ENCODE data around the gene LEP.

LEP gene

DNA sequence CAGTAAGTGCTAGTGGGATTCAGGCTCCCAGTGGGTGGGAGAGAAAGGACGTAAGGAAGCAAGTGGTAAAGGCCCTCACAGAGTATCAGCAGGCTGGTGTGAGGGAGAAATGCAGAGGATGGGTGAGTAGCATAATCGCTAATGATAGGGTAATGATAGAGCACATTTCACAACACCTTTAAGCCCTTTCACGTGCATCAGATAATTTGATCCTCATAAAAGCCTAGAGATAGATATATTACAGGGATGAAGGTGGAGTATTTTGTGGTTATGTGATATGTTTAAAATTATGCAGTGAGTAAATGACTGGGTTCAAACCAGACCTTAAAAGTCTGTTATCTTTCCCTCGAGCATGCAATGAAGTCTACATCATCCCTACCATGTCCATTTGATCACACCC is 10.3 kb downstream of the LEP start:
- DNase-seq = no peak

DNA sequence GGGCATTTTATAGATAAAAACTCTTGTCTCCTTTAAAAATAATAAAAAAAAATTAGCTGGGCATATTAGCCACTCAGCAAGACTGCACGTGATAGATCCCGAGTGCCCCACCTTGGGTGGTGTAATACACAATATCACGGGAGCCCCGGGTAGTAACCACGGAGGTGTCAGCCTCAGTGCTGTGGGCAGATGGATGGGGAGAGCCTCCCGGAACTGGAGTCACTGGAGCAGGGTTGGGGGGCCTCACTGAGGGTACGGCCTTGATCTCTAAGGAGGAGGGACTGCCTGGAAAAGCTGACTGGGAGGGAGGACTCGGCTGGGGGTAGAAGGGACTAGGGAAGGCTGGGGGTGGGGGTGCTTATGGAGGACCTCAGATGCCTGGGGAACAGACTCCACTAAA is 12.6 kb downstream of the LEP start:
- no peak for DNase-seq

DNA sequence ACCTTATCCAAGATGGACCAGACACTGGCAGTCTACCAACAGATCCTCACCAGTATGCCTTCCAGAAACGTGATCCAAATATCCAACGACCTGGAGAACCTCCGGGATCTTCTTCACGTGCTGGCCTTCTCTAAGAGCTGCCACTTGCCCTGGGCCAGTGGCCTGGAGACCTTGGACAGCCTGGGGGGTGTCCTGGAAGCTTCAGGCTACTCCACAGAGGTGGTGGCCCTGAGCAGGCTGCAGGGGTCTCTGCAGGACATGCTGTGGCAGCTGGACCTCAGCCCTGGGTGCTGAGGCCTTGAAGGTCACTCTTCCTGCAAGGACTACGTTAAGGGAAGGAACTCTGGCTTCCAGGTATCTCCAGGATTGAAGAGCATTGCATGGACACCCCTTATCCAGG is 13.4 kb downstream of the LEP start:
- DNase-seq = no peak

DNA sequence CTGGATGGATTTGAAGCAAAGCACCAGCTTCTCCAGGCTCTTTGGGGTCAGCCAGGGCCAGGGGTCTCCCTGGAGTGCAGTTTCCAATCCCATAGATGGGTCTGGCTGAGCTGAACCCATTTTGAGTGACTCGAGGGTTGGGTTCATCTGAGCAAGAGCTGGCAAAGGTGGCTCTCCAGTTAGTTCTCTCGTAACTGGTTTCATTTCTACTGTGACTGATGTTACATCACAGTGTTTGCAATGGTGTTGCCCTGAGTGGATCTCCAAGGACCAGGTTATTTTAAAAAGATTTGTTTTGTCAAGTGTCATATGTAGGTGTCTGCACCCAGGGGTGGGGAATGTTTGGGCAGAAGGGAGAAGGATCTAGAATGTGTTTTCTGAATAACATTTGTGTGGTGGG is 14.2 kb downstream of the LEP start:
- DNase-seq = no peak

DNA sequence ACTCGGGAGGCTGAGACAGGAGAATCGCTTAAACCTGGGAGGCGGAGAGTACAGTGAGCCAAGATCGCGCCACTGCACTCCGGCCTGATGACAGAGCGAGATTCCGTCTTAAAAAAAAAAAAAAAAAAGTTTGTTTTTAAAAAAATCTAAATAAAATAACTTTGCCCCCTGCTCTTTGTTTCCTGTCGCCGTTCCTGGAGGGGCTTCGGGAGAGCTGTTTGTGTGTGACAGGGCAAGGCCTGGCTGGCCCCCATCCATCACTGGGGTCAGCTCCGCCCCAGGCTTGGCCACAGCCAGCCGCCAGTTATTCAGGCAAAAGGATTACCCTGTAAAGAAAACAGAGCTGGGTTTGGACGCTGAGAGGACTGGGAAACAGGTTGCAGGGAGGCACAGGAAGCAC is 16.4 kb downstream of the LEP start:
- no peak for DNase-seq

DNA sequence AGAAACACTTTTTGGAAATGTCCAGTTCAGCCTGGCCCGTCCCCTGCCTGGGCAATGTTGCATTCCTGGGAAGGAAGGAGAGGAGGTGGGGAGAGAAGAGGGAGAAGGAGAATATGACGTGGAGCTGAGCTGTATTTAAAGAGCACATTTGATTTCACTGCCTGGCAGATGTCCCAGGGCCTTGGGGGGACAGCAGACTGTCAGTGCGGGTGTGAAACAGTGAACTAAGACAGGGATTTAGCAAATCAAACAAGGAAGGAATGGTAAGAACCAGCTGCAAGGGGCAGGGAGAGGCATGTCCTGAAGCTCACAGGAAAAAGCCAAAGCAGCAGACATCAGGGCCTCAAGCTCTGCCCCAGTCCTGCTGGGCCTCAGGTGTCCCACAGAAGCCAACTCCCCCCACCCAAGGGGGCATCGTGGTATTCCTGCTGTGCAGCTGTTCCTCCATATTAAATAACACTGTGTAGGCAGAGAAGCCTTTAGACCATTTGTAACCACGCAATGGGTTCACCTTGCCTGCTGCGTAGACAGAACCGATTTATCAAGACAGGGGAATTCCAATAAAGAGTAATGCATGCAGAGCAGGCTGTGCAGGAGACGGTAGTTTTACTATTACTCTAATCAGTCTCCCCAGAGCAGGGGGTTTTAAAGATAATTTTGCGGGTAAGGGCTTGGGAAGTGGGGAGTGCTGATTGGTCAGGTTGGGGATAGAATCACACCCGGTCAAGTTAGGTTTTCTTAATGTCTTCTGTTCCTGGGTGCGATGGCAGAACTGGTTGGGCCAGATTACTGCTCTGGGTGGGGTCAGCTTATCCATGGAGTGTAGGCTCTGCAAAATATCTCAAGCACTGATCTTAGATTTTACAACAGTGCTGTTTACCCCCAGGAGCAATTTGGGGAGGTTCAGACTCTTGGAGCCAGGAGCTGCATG is 18.3 kb downstream of the LEP start:
- no peak for DNase-seq

DNA sequence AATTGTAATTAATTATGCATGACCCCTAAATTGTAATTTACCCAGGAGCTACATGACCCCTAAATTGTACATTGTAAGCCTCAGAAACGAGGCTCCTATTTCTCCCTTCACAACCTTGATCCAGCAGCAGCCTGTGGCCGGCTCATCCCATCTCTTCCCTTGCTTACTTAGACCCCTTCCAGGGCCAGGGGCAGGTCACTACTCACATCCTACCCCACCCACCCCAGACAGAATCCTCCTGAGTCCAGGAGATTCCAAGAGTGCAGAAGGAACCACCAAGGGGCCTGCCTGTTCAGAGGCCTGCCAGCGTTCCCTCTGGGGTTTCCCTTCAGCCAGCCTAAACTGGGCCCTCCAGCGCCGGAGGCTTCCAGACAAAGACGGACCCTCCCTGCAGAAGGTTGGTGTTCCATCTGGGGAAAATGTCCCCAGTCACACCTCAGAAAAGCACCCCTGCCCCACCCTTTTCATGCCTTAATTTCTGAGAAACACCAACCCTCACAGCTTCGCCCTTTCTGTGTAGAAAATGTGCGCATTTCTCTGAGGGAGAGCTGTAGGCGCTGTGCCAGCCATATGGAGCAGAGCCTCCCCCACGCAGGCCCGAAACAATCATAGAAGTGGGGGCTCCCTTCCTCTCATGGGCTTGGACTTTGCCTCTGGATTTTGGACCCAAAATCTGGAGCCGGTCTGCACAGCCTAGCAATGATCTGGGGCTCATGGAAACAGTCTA is 19.2 kb downstream of the LEP start:
- DNase-seq = no peak

DNA sequence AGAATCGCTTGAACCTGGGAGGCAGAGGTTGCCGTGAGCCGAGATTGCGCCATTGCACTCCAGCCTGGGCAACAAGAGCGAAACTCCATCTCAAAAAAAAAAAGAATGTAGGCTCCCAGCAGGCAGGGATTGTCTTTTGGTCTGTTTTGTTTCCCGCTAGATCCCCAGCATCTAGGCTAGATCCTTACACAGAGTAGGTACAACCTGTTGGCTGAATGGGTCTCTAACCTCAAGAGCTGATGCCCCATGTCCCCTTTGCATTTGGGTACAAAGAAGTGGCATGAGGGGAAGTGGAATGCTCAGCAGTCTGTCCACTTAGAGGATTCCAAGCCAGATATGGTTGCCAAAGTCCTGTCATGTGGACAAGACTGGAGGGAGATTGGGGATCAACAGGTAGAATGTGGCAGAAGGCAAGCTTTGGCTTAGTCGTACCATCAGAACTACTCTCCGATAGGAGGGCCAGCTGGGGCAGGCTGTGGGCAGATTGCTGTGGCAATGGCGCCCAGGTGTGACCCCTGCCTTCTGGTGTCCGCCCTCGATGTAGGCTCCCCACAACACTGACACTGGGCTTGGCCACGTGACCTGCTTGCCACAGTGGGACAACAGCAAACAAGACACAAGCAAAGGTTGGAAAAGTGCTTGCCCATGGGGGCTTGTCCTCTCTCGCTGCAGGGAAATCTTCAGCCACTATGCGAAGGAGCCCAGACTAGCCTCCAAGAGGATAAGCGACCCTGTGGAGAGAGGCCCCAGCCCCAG is 21.4 kb downstream of the LEP start:
- DNase-seq = no peak

DNA sequence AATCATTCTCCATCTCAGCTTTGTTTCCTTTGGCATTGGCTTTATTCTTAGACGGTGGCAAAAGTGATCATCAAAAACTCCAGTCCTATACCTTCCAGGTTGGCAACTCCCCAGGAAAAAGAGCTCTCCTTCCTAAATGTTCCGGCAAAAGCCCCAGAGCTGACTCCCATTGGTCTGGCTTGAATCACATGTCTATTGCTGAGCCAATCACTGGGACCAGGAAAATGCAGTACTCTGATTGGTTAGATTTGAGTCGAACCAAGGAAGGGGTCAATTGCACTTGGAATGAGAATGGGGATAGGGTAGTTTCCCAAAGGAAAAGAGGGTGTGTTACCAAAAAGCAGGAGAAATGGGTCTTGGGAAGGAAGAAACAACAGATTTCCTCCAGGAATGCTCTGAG is 22.3 kb downstream of the LEP start:
- no peak for DNase-seq

DNA sequence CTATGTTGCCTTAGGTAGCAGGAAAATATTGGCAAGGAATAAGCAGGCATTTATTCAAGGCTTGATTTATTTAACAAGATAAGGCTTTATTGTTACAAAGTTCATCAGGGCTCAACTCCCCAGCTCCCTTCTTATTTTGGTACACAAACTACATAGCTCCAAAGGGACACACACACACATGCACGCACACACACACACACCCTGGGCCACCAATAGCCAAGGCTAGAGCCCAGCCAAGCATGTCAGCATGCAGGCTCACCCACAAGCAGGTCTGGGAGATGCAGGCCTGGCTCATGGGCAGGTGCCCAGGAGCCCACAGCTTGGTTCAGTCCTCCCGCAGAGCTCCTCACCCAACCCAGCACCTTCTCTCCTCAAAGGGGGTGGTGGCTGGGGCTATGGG is 23.4 kb downstream of the LEP start:
- DNase-seq = no peak

DNA sequence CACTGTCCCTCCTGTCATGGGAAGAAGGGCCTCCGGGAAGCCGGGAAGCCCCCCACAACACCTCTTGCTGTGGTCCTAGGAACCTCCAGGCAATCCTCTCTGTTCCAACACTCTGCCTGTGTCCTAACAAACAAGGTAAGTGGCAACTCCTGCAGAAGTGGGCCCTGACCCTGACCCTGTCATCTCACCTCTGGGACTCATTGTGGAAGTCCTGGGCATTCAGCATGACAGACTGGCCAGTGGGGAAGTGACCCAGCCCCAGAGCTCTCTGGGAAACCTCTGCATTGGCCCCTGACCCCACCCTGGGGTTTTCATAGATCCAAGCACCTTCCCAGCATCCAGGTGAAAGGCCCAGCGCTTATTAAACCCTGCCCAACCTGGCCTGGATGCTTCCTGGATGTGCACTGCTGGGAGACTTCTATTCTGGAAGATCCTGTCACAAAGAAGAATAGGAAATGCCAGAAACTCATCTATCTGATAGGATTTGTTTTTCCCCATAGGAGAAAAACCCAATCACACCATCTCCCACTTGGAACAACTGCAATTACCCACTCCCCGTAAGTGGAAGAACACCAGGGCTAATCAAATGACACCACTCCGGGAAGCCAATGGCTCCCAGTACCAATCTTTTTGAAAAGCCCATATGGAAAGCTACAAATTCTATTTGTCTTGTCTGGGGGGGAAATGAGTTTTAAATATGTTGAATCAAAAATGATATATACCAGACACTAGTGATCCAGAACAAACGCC is 24.3 kb downstream of the LEP start:
- no peak for DNase-seq

DNA sequence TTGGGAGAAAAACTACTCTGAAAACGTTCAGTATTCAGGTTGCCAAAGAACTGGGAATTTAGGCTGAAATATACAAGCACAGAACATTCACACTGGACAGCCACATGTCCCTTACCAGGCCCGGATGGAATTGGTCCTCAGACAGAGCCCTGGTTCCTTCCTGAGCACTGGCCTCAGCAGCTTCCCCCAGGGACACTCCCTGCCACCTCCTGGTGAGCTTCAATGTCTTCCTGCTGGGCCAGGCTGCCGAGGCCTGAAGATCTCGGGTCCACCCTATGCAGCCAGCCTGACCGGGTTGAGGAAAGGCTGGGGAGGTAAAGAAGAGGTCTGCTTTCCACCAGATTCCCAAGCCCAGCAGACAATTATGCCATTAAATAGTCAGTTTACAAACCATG is 24.8 kb downstream of the LEP start:
- DNase-seq = no peak

DNA sequence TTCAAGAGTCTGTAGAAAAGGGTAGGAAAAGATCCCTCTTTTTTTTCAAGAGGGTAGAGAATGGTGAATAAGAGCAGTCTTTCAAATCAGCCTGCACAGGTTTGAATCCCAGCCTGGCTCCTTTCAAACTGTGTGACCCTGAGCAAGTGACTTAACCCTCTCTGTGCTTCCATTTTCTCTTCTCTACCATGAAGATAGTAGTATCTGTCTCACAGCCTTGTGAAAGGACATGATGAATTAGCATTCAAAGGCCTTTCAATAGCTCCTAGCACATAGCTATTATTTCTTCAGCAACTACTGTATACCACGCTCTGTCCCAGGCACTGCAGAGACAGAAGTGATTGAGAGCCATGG is 25.4 kb downstream of the LEP start:
- DNase-seq = no peak

DNA sequence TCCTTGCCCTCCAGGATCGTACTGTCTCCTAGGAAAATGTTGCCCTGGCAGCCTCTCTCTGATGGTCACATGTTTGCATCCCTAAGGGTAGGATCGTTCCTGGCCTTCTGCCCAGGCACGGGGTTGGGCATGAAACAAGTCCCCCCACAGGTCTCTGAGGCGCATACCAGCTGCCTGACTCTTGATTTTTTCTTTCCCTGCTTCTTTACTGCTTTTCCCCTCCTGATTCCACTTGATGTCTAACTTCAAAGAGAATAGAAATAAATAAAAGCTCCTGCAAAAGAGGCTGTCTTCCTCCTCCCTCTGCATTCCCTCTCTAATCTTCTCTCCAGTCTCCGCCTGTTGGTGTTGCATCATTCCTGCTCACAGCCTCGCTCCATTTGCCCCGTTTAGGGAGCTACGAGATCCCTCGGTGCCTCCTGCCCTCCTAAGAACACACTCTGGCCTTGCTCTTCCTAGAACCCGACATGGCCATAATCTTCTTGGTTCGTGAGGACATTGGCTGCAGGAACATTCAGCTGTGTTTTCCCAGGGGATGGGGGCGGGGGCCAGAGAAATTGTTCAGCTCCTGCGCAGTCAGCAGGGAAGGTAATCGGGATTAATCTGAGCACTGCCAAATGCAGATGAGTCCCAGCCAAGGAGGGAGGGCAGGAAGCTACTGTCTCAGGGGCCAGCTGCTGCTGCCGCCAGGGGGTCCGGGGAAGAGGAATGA is 26.0 kb downstream of the LEP start:
- DNase-seq = no peak

DNA sequence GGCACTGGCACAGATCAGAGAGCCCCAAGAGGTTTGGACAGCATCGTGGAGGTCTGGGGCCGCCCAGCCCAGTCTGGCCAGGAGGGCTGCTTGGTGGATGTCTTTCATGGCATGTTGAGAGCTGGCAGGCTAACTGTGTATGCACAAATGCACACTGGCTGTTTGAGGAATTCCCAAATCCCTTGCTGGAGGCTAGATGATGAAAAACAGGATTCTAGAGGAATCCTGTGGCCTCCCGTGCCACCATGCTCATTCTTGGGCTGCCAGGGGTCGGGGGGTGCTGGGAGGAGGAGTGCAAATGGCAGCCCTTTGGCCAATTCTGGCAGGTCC is 26.5 kb downstream of the LEP start:
- DNase-seq = no peak

DNA sequence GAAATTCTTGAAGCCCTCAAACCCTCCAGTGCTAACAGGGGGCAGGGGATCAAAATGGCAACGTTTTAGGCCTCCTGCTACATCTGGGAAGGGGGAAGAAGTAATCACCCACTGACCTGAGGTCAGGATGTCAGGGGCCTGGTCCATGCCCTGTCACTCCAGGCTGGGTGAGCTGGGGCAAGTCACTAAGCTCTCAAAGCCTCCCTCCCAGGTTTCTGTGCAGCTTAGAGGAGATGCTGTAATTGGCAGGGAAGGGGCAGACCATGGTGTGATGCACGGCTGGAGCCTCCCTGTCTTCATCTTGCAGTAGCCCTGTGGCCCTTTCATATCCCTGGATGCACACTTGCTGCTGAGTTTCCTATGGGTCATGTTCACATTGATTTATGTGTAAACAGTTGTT is 27.2 kb downstream of the LEP start:
- DNase-seq = no peak

DNA sequence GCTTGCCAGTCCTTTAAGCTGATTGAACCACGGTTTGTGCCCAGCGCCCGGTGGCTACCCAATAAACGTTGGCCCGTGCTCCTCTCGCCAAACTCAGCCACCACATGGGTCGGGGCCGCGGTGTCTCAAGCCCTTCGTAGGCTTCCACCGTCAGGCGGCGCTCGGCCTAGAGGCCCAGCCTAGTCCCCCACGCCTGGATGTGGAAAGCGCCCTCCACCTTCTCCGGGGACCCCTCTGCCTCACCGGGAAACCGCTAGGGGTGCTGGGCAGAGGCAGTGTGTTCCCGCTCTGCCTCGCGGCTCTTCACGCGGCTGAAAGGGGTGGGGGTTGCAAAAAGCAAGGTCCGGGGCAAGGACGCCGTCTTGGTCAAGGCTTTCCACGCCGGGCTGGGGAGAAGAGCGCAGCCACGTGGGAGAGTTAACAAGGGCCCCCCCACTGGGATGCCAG is 29.8 kb downstream of the LEP start:
- no peak for DNase-seq

DNA sequence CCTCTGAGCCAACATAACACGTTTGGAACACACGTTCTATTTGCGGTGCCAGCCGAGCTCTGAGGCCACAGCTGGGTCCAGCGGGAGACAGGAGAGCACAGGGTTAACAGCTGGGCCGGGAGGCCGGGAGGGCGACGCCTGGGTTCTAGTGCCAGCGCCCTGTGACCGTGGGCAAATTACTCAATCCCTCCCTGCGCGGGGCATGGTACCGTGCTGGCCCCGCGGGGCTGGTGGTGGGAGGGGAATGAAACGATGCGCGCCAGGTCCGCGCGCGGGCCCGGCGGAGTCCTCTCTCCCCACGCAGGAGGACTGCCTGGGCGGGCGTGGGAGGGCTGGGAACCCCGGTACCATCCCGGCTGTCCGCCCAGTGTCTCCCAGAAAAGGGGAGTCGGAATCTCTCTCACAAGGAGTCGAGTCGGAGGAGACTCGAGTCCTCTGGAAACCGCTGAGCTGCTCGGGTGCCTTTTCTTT is 30.4 kb downstream of the LEP start:
- no peak for DNase-seq

DNA sequence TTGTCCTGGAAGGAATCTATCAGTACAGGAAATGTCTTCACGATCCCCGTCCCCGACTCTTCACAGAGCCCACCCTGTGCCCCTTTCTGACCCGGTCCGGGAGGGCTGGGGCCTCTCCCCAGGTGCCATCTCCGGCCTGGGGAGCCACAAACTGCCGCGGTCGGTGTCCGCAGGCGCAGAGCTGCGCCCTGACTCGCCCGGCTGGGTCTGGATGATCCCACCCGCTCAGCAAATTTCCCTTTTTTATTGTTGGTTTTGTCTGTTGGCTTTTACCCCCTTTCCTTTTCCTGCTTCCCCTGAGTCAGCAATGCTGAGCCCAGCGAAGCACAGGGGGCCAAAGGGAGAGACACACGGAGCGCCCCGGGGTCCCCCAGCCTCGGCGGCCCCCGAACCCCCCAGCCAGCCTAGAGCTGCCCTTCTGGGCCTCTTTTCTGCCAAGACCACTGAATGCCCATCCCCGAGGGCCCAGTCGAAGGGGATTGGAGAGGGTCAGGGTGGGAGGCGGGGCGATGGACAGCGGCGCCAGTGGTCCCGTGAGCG is 30.9 kb downstream of the LEP start:
- no peak for DNase-seq

DNA sequence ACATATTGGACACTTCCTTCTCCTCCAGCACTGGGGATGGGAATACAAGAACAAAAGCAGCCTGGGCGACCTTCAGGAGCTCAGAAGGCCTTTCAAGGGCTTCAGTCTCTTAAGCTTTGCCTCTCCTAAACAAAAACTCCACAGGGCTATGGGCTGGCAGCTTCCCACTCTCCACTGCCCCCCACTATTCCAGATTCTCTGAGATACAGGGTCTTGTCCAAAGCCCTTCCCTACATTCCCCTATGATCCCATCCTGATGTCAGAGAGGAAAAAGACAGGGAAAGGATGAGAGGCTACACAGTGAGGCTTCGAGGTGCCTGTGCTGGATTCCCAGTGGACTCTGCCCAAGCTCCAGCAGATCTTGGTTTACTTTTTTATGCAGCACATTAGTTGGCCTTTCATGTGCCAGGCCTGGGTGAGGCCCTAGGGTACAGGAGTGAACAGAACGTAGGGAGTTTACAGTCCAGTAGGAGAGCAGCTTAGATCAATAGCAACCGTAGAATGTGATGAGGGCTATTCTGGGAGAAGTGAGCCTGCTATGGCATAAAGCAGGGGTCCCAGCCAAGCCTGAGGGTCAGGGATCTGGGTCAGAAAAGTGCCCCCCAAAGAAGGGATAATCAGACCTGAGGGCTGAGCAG is 33.3 kb downstream of the LEP start:
- DNase-seq = no peak

DNA sequence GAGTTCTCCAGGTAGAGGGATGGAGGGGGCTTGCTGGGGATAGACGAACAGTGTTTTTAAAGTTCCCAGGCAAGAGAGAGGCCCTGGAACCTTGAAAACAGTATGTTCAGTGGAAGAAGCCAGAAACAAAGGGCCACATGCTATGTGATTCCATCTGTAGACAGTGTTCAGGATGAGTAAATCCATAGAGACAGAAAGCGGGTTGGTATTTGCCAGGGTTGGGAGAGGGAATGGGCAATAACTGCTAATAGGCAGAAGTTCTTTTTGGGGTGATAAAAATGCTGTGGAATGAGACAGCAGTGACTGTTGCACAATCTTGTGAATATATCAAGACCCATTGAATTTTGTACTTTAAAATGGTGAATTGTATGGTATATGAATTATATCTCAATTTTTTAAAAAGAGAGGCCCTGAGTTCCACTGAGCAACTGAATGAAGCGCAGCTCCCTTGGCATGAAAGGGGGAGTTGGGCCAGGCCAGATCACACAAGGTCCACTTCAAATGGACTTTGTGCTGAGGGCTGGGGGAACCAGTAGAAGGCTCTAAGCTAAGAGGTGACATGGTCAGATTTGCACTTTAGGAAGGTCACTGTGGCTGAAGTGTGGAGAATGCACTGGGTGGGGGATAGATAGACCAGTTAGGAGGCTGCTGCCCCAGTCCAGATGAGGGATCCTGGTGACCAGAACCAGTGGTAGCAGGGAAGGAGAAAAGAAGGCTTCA is 34.0 kb downstream of the LEP start:
- DNase-seq = no peak
